ENCODE measurements around the gene ARHGAP22. TPM values are rescaled to one million over a fixed set of nuclear protein-coding genes. Genes with fewer than 3 reads are reported as not detected.

ARHGAP22 gene
- total RNA-seq, 2 donors from 2014 or later: 1.8 to 5.7 TPM

DNA sequence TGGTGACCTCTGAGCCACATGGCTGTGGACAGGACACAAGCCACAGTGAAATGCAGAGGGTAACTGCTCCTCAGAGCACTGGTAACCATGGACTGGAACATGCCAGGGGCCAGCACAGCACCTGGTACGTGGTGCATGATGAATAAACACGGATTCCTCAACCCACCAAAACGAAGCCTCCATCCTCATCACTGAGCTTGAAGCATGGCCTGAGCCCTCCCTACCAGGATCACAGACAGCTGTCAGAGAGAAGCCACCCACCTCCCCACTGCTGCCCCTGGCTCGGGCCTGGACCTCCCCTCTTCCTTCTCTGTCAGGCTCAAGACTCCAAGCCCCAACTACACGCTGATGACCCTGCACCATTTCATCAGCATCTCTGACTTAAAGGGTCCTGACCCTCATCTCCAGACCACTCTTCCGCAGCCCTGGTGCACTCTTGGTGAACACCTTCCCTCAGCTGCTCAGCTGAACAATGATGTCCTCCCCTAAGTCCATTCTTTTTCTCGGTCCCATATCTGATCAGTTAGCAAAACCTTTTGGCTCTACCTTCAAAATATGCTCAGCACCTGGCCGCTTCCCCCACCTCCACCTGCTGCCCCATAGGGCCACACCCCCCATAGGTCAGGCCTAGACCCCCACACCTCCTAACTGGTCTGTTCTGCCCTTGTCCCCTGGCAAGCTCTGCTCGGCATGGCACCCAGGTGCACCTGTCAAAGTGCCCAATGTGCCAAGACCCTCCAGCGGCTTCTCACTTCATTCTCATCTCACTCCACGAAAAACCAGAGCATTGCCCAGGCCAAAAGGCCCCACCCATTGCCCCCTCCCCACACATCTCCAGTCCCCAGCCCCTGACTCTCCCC lies 157.3 kb downstream of the ARHGAP22 start:
- Histone ChIP-seq H3K27ac (no peak overlapping the region), H3K27me3 (no peaks in the 10 kb centered on the region), H3K9me3 (no peaks in the 10 kb centered on the region), H3K4me3 (no peak overlapping the region), H3K36me3 (no peaks in the 10 kb centered on the region), H3K4me1 (no peaks in the 10 kb centered on the region)
- TF ChIP-seq, protein P1, sequence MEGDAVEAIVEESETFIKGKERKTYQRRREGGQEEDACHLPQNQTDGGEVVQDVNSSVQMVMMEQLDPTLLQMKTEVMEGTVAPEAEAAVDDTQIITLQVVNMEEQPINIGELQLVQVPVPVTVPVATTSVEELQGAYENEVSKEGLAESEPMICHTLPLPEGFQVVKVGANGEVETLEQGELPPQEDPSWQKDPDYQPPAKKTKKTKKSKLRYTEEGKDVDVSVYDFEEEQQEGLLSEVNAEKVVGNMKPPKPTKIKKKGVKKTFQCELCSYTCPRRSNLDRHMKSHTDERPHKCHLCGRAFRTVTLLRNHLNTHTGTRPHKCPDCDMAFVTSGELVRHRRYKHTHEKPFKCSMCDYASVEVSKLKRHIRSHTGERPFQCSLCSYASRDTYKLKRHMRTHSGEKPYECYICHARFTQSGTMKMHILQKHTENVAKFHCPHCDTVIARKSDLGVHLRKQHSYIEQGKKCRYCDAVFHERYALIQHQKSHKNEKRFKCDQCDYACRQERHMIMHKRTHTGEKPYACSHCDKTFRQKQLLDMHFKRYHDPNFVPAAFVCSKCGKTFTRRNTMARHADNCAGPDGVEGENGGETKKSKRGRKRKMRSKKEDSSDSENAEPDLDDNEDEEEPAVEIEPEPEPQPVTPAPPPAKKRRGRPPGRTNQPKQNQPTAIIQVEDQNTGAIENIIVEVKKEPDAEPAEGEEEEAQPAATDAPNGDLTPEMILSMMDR (IDR thresholded peaks at IDR 0.05): no peak
- DNase-seq (ENCODE audit: low spot score): peak; percentile 46

DNA sequence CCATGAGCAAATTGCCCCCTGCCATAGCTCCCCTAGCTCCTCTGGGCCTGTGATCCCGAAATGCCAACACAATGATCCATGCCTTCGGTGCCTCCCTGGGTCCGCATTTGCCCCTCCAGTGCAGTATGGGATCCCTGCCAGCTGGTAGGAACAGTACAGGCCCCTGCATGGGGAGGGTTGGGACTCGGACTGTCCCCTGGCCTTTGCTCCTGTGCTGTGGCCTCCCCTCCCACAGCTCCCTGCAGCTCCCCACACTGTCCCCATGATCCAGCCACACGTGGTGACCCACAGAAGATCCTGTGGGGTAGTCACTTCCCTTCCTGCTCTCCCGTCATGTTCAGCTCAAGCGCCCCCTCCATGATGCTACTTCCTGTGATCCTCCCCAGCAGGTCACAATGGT lies 158.1 kb downstream of the ARHGAP22 start:
- no peak overlapping the region for H3K27ac ChIP-seq
- H3K4me1 ChIP-seq: no peaks in the 10 kb centered on the region
- no peak overlapping the region for H3K4me3 ChIP-seq
- TF ChIP-seq, protein P1 (IDR thresholded peaks at IDR 0.05): no peak
- no peaks in the 10 kb centered on the region for H3K9me3 ChIP-seq
- H3K36me3 ChIP-seq: no peaks in the 10 kb centered on the region
- DNase-seq (ENCODE audit: low spot score): no peak
- no peaks in the 10 kb centered on the region for H3K27me3 ChIP-seq

DNA sequence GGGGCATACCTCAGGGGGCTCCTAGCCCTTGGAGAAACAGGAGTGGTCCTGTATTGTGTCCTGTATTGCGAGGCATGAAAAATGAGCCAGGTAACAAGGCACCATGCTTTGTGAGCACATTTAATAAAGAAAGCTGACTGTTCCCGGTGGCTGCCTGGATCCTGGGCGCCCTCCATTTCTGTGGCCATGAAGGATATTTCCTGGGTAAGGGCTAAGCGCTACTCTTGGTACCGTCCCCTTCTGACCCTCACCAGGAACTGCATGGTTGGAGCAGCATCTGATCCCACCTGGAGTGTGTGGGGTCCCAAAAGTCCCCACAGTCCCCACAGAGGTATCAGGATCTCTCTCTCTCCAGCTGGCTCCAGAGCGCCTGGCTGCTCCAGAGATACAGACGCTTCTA lies 158.9 kb downstream of the ARHGAP22 start:
- no peak overlapping the region for H3K4me3 ChIP-seq
- H3K4me1 ChIP-seq: no peaks in the 10 kb centered on the region
- H3K36me3 ChIP-seq: no peaks in the 10 kb centered on the region
- peak; percentile 36 for DNase-seq (ENCODE audit: low spot score)
- no peaks in the 10 kb centered on the region for H3K9me3 ChIP-seq
- TF ChIP-seq, protein P1 (IDR thresholded peaks at IDR 0.05): no peak
- no peak overlapping the region for H3K27ac ChIP-seq
- H3K27me3 ChIP-seq: no peaks in the 10 kb centered on the region

DNA sequence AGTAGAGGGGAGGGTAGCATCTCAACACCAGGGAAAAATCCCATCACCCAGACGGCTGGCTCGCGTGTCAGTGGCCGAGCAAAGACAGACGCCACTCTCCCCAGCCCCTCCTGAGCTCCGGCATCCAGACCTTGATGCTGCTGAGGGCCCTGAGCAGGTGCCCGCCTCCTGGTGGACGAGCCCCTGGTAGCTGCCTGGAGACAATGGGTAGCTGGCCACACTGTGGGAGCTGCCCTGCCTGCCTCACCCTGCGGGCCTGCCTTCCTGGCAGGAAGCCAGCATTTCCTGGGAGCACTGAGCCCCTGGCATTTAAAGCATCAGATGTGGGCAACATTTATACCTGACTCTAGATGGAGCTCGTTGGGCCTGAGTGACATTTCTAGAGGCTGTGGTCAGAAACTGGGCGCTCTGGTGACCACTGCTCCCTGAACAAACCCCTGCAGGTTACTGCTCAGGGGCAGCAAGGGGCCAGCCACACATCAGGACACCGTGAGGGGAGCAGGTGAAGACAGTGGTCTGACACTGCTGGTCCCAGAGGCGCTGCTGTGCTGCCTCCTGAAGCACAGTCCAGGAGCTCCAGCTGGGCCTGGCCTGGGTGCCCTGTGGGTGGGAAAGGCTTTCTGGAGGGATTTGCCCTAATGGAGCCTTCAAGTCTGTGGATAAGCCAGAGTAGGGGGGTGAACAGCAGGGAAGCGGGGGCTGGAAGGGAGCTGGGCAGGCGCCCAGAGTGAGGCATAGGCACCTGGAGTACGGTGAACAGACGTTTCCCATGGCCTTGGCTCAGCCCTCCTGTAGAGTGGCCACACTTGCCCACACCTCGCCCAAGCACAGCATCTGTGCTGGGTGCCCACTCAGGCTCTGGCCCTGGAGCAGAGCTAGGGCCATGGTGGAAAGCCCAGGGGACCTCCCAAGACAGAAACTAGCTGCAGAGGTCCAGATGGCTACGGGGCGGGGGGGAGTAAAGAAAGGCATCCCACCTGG lies 159.7 kb downstream of the ARHGAP22 start:
- peak; percentile 36 for DNase-seq (ENCODE audit: low spot score)
- H3K27me3 ChIP-seq: no peaks in the 10 kb centered on the region
- H3K9me3 ChIP-seq: no peaks in the 10 kb centered on the region
- no peaks in the 10 kb centered on the region for H3K36me3 ChIP-seq
- TF ChIP-seq, protein P1 (IDR thresholded peaks at IDR 0.05): no peak
- H3K27ac ChIP-seq: no peak overlapping the region
- H3K4me1 ChIP-seq: no peaks in the 10 kb centered on the region
- no peak overlapping the region for H3K4me3 ChIP-seq

DNA sequence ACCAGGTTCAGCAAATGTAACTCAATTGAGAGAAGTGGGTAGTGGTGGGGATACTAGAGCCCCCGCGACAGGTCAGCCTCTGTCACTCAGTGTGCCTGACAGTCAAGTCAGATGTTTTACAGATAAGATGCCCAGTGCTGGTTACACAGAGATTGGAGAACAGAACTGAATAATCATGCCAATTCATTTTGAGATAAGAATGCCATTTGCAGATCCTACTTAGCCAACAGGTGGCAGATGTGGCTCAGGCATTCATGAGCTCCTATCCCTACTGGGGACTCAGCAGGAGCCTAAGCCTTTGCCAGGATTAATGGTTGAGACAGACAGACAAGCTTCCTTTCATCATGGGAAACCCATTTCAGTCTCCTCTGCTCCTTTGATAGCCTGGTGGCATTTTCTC lies 160.6 kb downstream of the ARHGAP22 start:
- no peak overlapping the region for H3K4me3 ChIP-seq
- DNase-seq (ENCODE audit: low spot score): peak; percentile 44

More for the DNA sequence above, 160.6 kb downstream of the ARHGAP22 start:
- no peaks in the 10 kb centered on the region for H3K4me1 ChIP-seq
- no peaks in the 10 kb centered on the region for H3K36me3 ChIP-seq
- no peak overlapping the region for H3K27ac ChIP-seq
- H3K9me3 ChIP-seq: no peaks in the 10 kb centered on the region
- TF ChIP-seq, protein P1 (IDR thresholded peaks at IDR 0.05): peak in 1 of 2 donors; percentile 40
- no peaks in the 10 kb centered on the region for H3K27me3 ChIP-seq

Data from right atrium auricular region (tissue), 2 donors.